CD8-positive, alpha-beta memory T cell (primary cell): ENCODE measurements around the gene CPNE5. TPM values are rescaled to one million over a fixed set of nuclear protein-coding genes. Genes with fewer than 3 reads are reported as not detected.

Source experiments
- CTCF ChIA-PET: fragments of 350-600 bp; sonication (Branson Sonifier 250); formaldehyde crosslinking; loops from one replicate; lab custom pipeline; 2021; ENCODE audit warnings: antibody characterized with exemption; lab: Charles Lee
- POLR2A ChIA-PET: fragments of 350-600 bp; sonication (Branson Sonifier 250); formaldehyde crosslinking; loops from one replicate; lab custom pipeline; 2021; ENCODE audit warnings: antibody characterized with exemption; lab: Charles Lee
- DNase-seq, 5 donors: peaks; one replicate each; pipeline versions ENCODE4 v3.0.0 to v3.0.0-alpha.2; 2020 to 2022; ENCODE audit warnings: mixed read lengths in 1 of 5
- H3K27ac ChIP-seq: one replicate; pipeline ENCODE4 v1.7.0; 2013; ENCODE audit warnings: low read depth, mild to moderate bottlenecking, low read length, moderate library complexity
- H3K27me3 ChIP-seq: 2 replicates; pipeline ENCODE4 v1.7.0; 2013; ENCODE audit warnings: low read length, mild to moderate bottlenecking; ENCODE audit not compliant: insufficient read depth, poor library complexity, severe bottlenecking
- H3K36me3 ChIP-seq: 2 replicates; pipeline ENCODE4 v1.7.0; 2013; ENCODE audit warnings: mild to moderate bottlenecking, low read length, moderate library complexity; ENCODE audit not compliant: insufficient read depth
- H3K4me1 ChIP-seq: 2 replicates; pipeline ENCODE4 v1.7.0; 2013; ENCODE audit warnings: mild to moderate bottlenecking, low read length, moderate library complexity; ENCODE audit not compliant: insufficient read depth
- H3K4me3 ChIP-seq: 2 replicates; pipeline ENCODE4 v1.7.0; 2013; ENCODE audit warnings: mild to moderate bottlenecking, low read length
- H3K9me3 ChIP-seq: 2 replicates; pipeline ENCODE4 v1.7.0; 2013; ENCODE audit warnings: mild to moderate bottlenecking, low read length
- H3K27ac Mint-ChIP-seq, 8 donors: one replicate each; pipeline ENCODE4 v1.8.0; 2020 to 2021; ENCODE audit warnings: mixed read lengths in 8 of 8, mild to moderate bottlenecking in 6 of 8, inconsistent platforms in 3 of 8, moderate library complexity in 3 of 8
- H3K27me3 Mint-ChIP-seq, 2 donors: one replicate each; pipeline ENCODE4 v1.8.0; 2020 to 2021; ENCODE audit warnings: mixed read lengths in 2 of 2, mild to moderate bottlenecking in 1 of 2, moderate library complexity in 1 of 2
- H3K36me3 Mint-ChIP-seq, 3 donors: one replicate each; pipeline ENCODE4 v1.8.0; 2020 to 2021; ENCODE audit warnings: mixed read lengths in 3 of 3, inconsistent platforms in 1 of 3, mild to moderate bottlenecking in 1 of 3
- H3K4me1 Mint-ChIP-seq, 3 donors: one replicate each; pipeline ENCODE4 v1.8.0; 2020 to 2021; ENCODE audit warnings: mixed read lengths in 3 of 3, inconsistent platforms in 1 of 3, mild to moderate bottlenecking in 1 of 3
- H3K4me3 Mint-ChIP-seq, 7 donors: one replicate each; pipeline ENCODE4 v1.8.0; 2020 to 2021; ENCODE audit warnings: mixed read lengths in 7 of 7, mild to moderate bottlenecking in 6 of 7, moderate library complexity in 4 of 7, inconsistent platforms in 2 of 7
- H3K9me3 Mint-ChIP-seq, 5 donors: one replicate each; pipeline ENCODE4 v1.8.0; 2020 to 2022; ENCODE audit warnings: mixed read lengths in 5 of 5, mild to moderate bottlenecking in 3 of 5, moderate library complexity in 2 of 5, inconsistent platforms in 1 of 5
- polyA plus RNA-seq: library from polyadenylated mRNA; unstranded; fragments of 300-500 nt; fragmentation: Illumina TruSeq; gene quantifications from one replicate; pipeline ENCODE4 v1.2.3, GENCODE V29; 2021
- total RNA-seq, 2 experiments: library from RNA; stranded (reverse); gene quantifications; one replicate each; pipeline ENCODE4 v1.2.3, GENCODE V29; 2021

The CPNE5 gene
- total and polyA plus RNA-seq, 3 experiments from 2014 or later: 0.29 to 0.59 (median 0.44) TPM

GRCh38 chr6:36788768-36789167 is 50.5 kb downstream of the CPNE5 start:
- Histone ChIP-seq H3K4me3 (no peak overlapping the region), H3K27me3 (peaks cover 4% of the 10 kb centered on the region), H3K9me3 (no peaks in the 10 kb centered on the region), H3K36me3 (no peaks in the 10 kb centered on the region), H3K4me1 (no peaks in the 10 kb centered on the region), H3K27ac (no peak overlapping the region)
- POLR2A ChIA-PET: no interaction called here
- Mint-ChIP-seq H3K27me3 (peaks cover 16 to 26% of the 10 kb centered on the region in 2 donors), H3K36me3 (no peaks in the 10 kb centered on the region), H3K9me3 (no peaks in the 10 kb centered on the region), H3K4me3 (no peak overlapping the region), H3K27ac (no peak overlapping the region), H3K4me1 (peaks cover 0 to 4% (median 0%) of the 10 kb centered on the region in 3 donors)
- no peak for DNase-seq
- CTCF ChIA-PET: interaction anchor here (1.1 to 2.2 kb wide), 2 partner anchors 29 to 693 kb away, joined by 4 read pairs; no protein-coding TSS in a partner anchor

- no peak overlapping the region for H3K4me3 Mint-ChIP-seq
- peaks cover 16 to 22% of the 10 kb centered on the region in 2 donors for H3K27me3 Mint-ChIP-seq
- peaks cover 4% of the 10 kb centered on the region for H3K27me3 ChIP-seq
- no peak overlapping the region for H3K4me3 ChIP-seq
- H3K4me1 ChIP-seq: no peaks in the 10 kb centered on the region
- no peak for DNase-seq
- H3K9me3 ChIP-seq: no peaks in the 10 kb centered on the region
- CTCF ChIA-PET: interaction anchor here (1.1 to 1.2 kb wide), 2 partner anchors 16 to 693 kb away, joined by 4 read pairs; no protein-coding TSS in a partner anchor
- H3K27ac ChIP-seq: no peak overlapping the region
- no peaks in the 10 kb centered on the region for H3K36me3 ChIP-seq
- H3K36me3 Mint-ChIP-seq: no peaks in the 10 kb centered on the region
- peaks cover 0 to 4% (median 0%) of the 10 kb centered on the region in 3 donors for H3K4me1 Mint-ChIP-seq
- no peak overlapping the region for H3K27ac Mint-ChIP-seq
- POLR2A ChIA-PET: no interaction called here
- no peaks in the 10 kb centered on the region for H3K9me3 Mint-ChIP-seq
These were observed 51.1 kb downstream of the CPNE5 start for GRCh38 chr6:36788186-36788585.

- POLR2A ChIA-PET: no interaction called here
- H3K27me3 Mint-ChIP-seq: peaks cover 15 to 16% of the 10 kb centered on the region in 2 donors
- no peak for DNase-seq
These were observed 52.0 kb downstream of the CPNE5 start for GRCh38 chr6:36787210-36787609.

GRCh38 chr6:36786055-36786675 is 53.1 kb downstream of the CPNE5 start:
- ChIA-PET CTCF (interaction anchor here (1.1 kb wide), 1 partner anchor 27 kb away, joined by 4 read pairs; no protein-coding TSS in a partner anchor), POLR2A (no interaction called here)
- H3K27me3 Mint-ChIP-seq: peaks cover 10 to 11% of the 10 kb centered on the region in 2 donors
- no peak overlapping the region for H3K27ac Mint-ChIP-seq
- no peaks in the 10 kb centered on the region for H3K36me3 Mint-ChIP-seq
- H3K9me3 Mint-ChIP-seq: no peaks in the 10 kb centered on the region
- Histone ChIP-seq H3K36me3 (no peaks in the 10 kb centered on the region), H3K27ac (no peak overlapping the region), H3K4me1 (no peaks in the 10 kb centered on the region), H3K4me3 (no peak overlapping the region), H3K27me3 (peaks cover 4% of the 10 kb centered on the region), H3K9me3 (no peaks in the 10 kb centered on the region)
- H3K4me3 Mint-ChIP-seq: no peak overlapping the region
- H3K4me1 Mint-ChIP-seq: peaks cover 0 to 4% (median 0%) of the 10 kb centered on the region in 3 donors
- no peak for DNase-seq

More at GRCh38 chr6:36787210-36787609, 52.0 kb downstream of the CPNE5 start:
- peaks cover 4% of the 10 kb centered on the region for H3K27me3 ChIP-seq
- Mint-ChIP-seq H3K36me3 (no peaks in the 10 kb centered on the region), H3K27ac (no peak overlapping the region), H3K4me3 (no peak overlapping the region), H3K9me3 (no peaks in the 10 kb centered on the region), H3K4me1 (peaks cover 0 to 4% (median 0%) of the 10 kb centered on the region in 3 donors)
- H3K4me3 ChIP-seq: no peak overlapping the region
- CTCF ChIA-PET: interaction anchor here (1.2 kb wide), 1 partner anchor 15 kb away, joined by 4 read pairs; no protein-coding TSS in a partner anchor
- H3K27ac ChIP-seq: no peak overlapping the region
- H3K36me3 ChIP-seq: no peaks in the 10 kb centered on the region
- no peaks in the 10 kb centered on the region for H3K4me1 ChIP-seq
- H3K9me3 ChIP-seq: no peaks in the 10 kb centered on the region

- Mint-ChIP-seq H3K9me3 (no peaks in the 10 kb centered on the region), H3K36me3 (no peaks in the 10 kb centered on the region)
- POLR2A ChIA-PET: no interaction called here
These were observed 54.9 kb downstream of the CPNE5 start for GRCh38 chr6:36784376-36784636.

GRCh38 chr6:36783603-36784375 is 55.5 kb downstream of the CPNE5 start:
- no peak overlapping the region for H3K4me3 ChIP-seq
- H3K4me1 Mint-ChIP-seq: peaks cover 4 to 8% (median 6%) of the 10 kb centered on the region in 3 donors
- POLR2A ChIA-PET: no interaction called here

More at GRCh38 chr6:36784376-36784636, 54.9 kb downstream of the CPNE5 start:
- Histone ChIP-seq H3K4me3 (no peak overlapping the region), H3K27ac (no peak overlapping the region), H3K4me1 (peaks cover 2% of the 10 kb centered on the region), H3K9me3 (no peaks in the 10 kb centered on the region), H3K27me3 (no peaks in the 10 kb centered on the region), H3K36me3 (no peaks in the 10 kb centered on the region)
- Mint-ChIP-seq H3K4me3 (no peak overlapping the region), H3K27me3 (peaks cover 9 to 11% of the 10 kb centered on the region in 2 donors), H3K4me1 (peaks cover 0 to 4% (median 4%) of the 10 kb centered on the region in 3 donors), H3K27ac (no peak overlapping the region)
- CTCF ChIA-PET: interaction anchor here (0.9 to 6.5 kb wide), 2 partner anchors 17 to 104 kb away, joined by 3 to 70 read pairs; no protein-coding TSS in a partner anchor
- no peak for DNase-seq

GRCh38 chr6:36781669-36782068 is 57.6 kb downstream of the CPNE5 start:
- H3K4me3 Mint-ChIP-seq: no peak overlapping the region

More at GRCh38 chr6:36783603-36784375, 55.5 kb downstream of the CPNE5 start:
- no peak for DNase-seq
- Mint-ChIP-seq H3K36me3 (no peaks in the 10 kb centered on the region), H3K4me3 (no peak overlapping the region), H3K27ac (no peak overlapping the region), H3K27me3 (peaks cover 6 to 11% of the 10 kb centered on the region in 2 donors), H3K9me3 (no peaks in the 10 kb centered on the region)
- Histone ChIP-seq H3K36me3 (no peaks in the 10 kb centered on the region), H3K27me3 (peaks cover under 1% of the 10 kb centered on the region), H3K27ac (no peak overlapping the region), H3K4me1 (peaks cover 4% of the 10 kb centered on the region), H3K9me3 (no peaks in the 10 kb centered on the region)
- CTCF ChIA-PET: interaction anchor here (0.9 to 6.5 kb wide), 3 partner anchors 14 to 104 kb away, joined by 3 to 70 read pairs (median 3); no protein-coding TSS in a partner anchor

More at GRCh38 chr6:36781669-36782068, 57.6 kb downstream of the CPNE5 start:
- peak in 1 of 5 donors; percentile 8 for DNase-seq
- H3K9me3 ChIP-seq: no peaks in the 10 kb centered on the region
- H3K27ac ChIP-seq: no peak overlapping the region
- peaks cover 0 to 4% of the 10 kb centered on the region in 2 donors for H3K27me3 Mint-ChIP-seq
- ChIA-PET POLR2A (no interaction called here), CTCF (interaction anchor here (1.0 to 6.5 kb wide), 4 partner anchors 15 to 236 kb away, joined by 4 to 70 read pairs (median 6); no protein-coding TSS in a partner anchor)
- H3K9me3 Mint-ChIP-seq: no peaks in the 10 kb centered on the region
- no peaks in the 10 kb centered on the region for H3K36me3 ChIP-seq
- H3K27ac Mint-ChIP-seq: no peak overlapping the region
- H3K4me1 ChIP-seq: peaks cover 4% of the 10 kb centered on the region
- no peaks in the 10 kb centered on the region for H3K36me3 Mint-ChIP-seq
- H3K4me1 Mint-ChIP-seq: peaks cover 4 to 8% (median 4%) of the 10 kb centered on the region in 3 donors
- H3K27me3 ChIP-seq: peaks cover 4% of the 10 kb centered on the region
- no peak overlapping the region for H3K4me3 ChIP-seq
